ENCODE data around the gene CDS1.

- TF ChIP-seq CTCF (IDR thresholded peaks at IDR 0.05; ENCODE audit: insufficient read depth, low read length) (no peak), POLR2AphosphoS5 (IDR thresholded peaks at IDR 0.05; ENCODE audit: low read depth) (no peak), REST (IDR thresholded peaks at IDR 0.05; ENCODE audit: insufficient replicate concordance, low read depth) (no peak), GABPA (IDR thresholded peaks at IDR 0.05; ENCODE audit: low read depth) (no peak), SPI1 (IDR thresholded peaks at IDR 0.05; ENCODE audit: borderline replicate concordance, low read depth) (no peak)
Observed at GRCh38 chr4:84545093-84545492, 37.8 kb upstream of the CDS1 start.

Data from HL-60 (cell line).